ENCODE results near the gene GSG1L.
"Not testable (repeated sequence)": the region's sequence is repeated elsewhere in the genome, so short reads cannot be mapped to it uniquely, and the experiment has no call there.

GSG1L gene

DNA sequence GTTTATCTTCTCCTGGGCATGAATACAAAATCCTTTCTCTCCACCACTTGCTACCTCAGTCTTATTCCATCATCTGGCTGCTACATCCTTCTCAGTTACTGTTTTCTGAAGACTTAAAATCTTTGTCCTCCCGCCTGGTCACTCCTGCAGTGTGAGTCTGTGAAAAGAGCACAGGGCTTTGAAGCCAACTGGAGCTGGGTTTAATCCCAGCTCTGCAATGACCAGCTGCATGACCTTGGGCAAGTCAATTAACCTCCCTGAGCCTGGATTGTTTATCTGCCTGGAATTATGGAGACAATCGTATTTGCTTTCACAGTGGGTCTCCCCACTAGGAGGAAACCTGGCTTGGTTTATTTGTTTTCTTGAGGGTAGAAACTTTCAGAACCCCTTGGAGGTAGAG is 183.2 kb downstream of the GSG1L start:
- DNase-seq, result no peak

DNA sequence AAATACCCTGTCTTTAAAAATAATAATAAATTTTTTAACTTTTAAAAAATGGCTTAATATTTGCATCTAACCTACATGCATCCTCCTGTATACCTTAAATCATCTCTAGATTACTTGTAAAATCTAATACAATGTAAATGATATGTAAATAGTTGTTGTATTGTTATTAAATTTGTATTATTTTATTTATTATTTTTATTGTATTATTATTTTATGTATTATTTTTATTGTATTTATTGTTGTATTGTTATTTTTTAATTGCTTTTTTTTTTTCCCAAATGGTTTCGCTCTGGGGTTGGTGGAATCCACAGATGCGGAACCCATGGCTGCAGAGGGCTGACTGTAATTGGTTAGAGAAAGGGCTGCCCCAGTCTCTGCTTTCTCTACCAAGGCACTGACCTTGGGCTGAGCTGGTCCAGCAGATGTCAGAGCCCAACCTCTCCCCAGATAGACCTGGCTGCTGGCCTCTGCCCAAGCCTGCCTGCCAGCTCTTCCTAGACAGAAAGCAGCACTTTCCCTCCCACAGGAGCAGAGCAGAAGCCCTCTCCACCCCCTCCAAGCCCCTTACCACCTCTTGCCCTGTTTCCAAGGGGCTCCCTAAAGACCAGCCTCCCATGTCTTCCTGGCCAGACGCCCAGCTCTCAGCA is 183.8 kb downstream of the GSG1L start:
- no peak for DNase-seq

DNA sequence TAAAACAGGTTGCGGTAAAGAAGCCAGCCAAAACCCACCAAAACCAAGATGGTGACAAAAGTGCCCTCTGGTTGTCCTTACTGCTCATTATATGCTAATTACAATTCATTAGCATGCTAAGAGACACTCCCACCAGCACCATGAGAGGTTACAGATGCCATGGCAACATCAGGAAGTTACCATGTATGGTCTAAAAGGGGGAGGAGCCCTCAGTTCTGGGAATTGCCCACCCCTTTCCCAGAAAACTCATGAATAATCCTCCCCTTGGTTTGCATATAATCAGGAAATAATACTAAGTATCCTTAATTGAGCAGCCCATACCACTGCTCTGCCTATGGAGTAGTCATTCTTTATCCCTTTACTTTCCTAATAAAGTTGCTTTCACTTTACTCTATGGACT is 190.9 kb downstream of the GSG1L start:
- DNase-seq, result not testable (repeated sequence)

DNA sequence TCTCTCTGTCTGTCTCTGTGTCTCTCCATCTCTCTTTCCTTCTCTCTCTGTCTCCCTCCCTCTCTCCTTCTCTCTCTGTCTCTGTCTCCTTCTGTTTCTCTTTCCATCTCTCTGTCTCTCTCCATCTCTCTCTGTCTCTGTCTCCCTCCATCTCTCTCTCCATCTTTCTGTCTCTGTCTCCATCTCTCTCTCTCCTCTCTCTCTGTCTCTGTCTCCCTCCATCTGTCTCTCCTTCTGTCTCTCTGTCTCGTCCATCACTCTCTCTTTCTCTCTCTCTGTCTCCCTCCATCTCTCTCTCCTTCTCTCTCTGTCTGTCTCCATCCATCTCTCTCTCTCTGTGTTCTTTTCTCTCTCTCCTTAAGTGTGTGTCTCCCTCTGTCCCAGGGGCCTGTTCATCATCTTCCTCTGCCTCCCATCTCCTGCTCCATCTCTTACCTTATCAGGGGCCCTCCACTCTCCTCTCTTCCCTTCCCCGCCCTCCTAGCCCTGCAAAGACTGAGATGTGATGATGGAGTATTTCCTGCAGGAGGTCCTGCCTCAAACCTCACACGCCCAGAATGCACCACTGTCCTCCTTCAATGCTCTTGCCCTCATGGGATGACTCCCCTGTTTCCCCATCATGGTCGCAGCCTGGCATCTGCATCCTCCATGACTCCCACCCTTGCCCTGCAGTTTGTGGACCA is 193.3 kb downstream of the GSG1L start:
- no peak for DNase-seq

DNA sequence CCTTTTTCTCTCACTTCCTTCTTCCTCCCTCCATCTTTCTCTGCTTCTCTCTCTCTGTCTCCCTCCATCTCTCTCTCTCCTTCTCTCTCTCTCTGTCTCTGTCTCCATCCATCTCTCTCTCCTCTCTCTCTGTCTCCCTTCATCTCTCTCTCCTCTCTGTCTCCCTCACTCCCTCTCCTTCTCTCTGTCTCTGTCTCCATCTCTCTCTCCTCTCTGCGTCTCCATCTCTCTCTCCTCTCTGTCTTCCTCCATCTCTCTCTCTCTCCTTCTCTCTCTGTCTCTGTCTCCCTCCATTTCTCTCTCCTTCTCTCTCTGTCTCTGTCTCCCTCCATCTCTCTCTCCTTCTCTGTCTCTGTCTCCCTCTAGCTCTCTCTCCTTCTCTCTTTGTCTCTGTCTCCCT is 194.1 kb downstream of the GSG1L start:
- DNase-seq, result no peak

DNA sequence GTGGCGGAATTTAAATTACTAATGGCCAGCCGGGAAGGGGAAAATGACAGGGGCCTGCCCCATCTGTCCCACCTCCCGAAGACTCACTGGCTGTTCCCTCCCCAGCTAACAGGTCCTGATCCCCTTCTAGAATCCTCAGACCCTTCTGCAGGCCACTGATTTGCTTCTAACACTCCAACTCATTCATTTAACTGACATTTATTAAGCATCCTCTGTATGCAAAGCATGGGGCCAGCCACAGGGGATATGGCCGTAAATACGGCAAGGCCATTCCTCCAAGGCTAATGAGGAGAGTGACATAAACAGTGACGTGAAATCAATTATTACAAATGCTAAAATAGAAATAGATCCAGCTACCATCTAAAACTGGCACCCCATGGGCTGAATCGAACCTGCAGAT is 195.3 kb downstream of the GSG1L start:
- DNase-seq, result no peak

DNA sequence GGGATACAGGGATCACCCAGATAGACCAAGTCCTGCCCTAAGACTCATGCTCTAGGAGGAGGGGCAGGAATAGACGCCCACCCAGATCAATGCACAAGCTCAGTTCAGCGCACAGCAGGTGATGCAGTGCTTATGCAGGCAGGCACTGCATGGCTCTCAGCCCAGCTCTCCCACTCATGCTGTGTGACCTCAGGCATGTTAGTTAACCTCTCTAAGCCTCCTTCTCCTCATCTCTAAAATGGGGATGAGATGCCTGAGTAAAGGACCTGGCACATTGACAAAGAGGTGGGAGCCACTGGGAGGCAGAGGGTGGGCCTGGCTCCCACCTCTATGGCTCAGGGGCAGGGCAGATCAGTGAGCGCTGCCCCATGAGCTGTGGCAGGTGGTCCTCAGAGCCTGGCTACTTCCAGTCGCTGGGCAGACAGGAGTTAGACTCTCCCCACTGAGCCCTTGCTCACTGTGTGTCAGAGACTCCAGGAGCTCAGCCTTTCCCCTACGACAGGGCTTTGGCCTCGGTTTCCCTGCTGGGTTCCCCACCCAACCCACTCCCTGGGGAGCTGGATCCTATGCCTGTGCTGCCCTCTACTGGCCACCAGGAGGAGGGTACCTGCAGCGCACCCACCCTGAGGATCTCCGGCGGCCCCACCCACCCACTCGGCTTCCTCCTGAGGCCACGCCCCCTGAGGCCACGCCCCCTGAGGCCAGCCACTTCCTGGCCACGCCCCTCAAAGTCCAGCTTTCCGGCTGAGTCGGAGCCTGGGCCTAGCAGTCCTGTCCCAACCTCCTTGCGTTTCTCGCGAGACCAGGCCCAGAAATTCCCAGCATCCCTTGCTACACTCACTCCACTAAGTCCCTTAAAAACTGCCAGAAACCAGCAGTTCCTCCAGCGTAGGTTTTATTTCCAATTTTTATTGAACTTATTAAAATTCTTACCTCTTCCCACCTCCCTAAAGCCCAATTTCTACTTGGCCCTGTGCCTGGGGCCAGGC is 196.1 kb downstream of the GSG1L start:
- DNase-seq, result peak; percentile 17 to 47

DNA sequence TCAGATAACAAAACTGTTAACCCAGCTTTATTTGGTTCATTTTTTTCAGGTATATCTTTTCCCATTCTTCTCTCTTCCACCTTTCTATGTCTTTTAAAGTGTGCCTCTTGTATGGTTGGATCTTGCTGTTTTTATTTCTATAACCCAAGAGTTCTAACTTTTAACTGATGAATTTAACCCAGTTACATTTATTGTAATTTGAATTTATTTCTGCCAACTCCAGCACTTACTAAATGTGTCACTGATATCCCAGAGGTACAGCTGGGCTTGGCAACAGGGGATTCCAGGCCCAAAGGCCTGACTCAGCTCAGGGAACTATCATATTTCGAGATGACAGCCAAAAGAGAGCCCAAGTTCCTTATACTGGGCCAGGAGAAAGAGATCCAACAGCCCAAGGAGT is 200.1 kb downstream of the GSG1L start:
- no peak for DNase-seq

DNA sequence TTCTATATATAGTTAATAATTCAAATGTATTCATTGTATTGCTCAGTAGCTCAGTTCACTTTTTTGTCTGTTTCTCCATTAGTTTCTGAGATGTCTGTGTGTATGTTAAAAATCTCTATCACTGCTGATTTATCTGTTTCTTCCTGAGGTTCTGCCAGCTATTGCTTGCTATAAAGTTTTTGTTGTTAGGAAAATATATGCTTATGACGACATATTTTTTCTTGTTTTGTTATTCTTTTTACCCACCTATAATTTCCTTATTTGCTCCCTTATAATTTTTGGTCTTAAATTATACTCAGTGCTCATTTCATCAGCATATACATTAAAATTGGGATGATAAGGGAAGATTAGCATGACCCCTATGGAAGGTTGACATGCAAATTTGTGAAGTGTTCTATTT is 200.6 kb downstream of the GSG1L start:
- no peak for DNase-seq

DNA sequence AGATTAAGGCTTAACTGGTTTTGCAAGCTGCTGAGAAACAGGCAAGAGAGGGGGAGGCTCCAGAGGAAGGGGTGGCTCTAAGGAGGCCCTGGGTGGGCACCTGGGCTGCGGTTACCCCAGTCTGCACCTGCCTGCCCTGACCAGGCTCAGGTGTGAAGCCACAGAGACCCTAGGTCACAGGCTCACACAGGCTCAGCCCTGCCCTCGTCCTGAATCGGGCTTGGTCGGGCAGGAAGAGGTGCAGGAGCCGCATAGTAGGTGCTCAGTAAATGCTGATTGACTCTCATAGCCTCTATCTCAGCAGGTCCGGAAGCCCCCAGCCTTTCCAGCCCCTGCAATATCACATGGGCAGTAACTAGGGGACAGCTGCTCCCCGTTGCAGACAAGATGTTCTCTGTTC is 203.4 kb downstream of the GSG1L start:
- DNase-seq, result no peak

DNA sequence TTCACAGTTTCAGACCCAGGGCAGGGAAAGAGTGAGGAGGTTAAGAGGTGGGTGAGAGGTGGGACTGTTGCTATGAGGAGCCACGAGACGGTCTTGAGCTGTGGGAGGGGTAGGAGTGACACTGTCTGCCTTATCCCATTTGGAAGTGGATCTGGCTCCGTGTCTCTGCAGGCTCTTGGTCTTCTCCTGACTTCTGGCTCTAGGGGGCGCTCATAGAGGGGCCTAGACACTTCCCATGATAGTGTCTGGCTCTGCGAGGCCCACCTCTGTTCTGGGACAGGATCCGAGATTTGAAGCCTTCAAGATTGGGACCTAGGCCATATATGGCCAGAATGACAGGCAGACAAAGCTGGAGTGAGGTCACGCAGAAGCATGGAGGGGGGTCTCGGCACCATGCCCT is 204.5 kb downstream of the GSG1L start:
- DNase-seq, result no peak

DNA sequence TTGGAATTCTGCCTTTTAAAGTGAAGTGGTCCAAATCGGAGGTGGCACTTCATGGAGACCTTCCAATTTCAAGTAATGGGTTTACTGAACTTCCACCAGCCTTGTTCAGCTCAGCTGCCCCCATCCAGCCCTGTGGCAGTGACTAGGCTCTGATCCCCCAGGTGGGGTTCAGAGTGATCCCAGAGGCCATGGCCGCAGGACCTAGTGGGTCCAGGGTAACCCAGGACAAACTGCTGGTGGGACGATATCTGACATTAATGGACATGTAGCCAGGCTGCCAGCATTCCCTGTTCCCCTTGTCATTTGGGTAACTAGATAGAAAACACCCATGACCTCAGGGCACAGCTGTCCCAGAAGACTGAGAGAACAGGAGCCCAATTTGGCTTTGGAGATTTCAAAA is 209.9 kb downstream of the GSG1L start:
- no peak for DNase-seq

DNA sequence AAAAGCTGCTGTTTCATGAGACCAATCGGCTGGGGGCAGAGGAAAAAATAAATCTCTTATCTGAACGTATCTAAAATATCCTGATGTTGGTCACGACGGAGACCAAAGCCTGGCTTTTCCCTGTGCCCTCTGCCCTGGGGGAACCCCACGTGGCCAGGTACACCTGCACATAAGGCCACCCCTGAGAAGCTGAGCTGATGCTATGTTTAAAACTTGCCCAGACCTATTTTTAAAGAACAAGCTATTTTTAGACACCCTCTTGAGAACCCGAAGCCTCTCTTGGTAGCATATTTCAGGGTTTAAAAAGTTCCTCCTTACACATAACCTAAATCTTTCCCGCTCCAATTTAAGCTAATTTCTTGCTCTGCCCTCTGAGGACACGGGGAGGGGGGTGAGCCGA is 210.4 kb downstream of the GSG1L start:
- DNase-seq, result no peak

DNA sequence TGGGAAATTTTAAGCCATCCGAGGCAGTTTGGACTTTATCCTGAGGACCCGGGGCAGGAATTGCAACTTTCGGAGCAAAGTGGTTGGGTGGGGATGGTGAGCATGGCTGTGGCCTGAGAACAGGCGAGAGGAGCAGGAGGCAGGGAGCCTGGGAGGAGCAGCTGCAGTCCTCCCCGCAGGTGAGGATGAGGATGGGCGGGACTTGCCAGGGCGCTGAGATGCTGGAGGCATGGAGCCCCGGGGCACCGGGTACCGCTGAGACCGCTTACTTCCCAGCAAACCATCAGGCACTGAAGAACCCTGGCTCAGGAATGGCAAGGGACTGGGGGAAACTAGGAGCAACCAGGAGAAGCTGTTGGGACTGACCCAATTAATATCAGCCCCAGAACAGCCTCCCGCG is 210.8 kb downstream of the GSG1L start:
- DNase-seq, result no peak

DNA sequence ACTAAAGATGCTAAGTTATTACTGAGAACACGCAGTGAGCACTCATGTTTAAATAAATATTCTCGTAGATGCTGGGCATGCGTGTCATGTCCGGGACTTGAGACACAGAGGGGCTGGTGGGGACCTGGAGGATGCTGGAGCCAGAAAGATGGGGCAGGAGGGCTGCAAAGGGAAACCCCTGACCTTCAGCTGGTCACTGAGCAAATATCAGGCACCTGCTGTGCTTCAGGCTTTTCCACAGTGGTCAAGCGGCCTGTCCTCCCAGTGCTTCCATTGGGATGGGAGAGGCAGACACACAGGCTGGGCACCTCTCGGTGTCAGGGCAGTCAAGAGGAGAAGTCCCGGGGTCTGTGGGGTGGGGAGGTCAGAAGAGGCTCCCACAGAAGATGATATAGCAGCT is 211.4 kb downstream of the GSG1L start:
- no peak for DNase-seq

DNA sequence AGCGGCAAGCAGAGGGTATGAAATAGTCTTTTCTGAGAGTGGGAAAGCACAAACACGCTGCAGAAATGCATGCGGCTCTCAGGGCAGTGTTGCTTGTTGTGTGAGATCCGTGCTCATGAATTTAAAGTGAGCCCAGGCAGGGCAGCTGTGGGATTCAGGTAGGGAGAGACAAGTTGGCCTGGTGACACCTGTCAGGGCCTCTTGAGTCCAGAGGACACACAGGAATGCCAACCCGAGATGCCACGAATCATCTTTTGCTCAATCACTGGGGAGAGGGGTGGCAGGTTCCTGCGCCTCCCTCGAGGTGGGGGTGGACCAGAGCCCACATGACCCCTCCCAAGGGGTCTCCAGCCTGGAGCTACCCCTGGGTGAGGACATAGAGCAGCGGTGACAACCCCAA is 211.9 kb downstream of the GSG1L start:
- no peak for DNase-seq

DNA sequence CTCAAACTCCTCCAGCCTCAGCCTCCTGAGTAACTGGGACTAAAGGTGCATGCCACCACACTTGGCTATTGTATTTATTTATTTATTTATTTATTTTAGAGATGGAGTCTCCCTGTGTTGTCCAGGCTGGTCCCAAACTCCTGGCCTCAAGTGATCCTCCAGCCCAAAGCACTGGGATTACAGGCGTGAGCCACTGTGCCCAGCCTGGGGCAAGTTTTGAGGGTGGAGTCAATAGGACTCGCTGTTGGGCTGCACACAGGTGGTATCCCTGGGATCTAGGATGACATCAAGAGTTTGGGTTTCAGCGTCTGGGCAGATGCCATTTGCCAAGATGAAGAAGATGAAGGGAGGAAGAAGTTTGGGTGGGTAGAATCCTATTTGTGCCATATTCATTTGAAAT is 213.9 kb downstream of the GSG1L start:
- no peak for DNase-seq

DNA sequence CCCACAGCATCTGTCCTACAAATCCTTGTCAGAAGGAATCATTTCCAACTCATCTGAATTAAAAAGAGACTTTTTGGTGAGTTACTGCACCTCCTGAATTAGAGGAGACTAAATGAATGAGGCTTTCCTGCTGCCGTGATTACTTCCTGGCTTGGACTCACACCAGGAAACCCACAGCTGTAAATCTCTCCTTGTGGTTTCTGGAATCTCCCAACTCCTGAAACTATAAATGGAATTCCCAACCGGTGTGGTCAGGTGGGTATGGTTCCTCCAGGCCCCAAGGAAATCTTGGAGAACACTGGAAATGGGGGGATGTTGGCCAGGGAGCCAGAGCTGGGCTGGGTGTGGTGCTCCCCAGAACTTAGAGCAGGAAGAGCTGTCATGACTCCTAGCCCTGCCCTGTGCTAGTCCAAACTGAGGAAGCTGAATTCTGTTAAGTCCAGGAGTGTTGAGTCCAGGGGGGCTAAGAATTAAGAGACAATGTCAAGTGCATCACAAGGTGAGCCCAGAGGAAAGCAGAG is 216.4 kb downstream of the GSG1L start:
- no peak for DNase-seq

DNA sequence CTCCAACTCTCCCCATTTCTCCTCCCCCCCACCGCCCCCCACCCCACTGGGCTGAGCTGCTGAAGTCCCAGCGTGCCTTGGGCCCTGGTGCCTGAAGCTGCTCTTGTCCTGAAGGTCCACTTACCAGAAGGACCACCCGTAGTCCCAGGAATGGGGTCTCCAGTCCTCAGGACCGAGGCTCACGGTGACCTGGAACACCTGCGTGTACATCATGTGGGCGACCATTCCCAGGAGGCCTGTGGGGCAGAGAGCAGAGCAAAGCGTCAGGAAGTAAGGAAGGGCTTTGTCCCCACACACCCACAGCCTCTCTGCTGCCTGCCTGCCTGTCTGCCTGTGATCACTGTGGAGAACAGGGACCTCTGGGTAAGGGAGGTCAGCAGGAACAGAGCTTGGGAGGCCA is 218.7 kb downstream of the GSG1L start:
- no peak for DNase-seq

DNA sequence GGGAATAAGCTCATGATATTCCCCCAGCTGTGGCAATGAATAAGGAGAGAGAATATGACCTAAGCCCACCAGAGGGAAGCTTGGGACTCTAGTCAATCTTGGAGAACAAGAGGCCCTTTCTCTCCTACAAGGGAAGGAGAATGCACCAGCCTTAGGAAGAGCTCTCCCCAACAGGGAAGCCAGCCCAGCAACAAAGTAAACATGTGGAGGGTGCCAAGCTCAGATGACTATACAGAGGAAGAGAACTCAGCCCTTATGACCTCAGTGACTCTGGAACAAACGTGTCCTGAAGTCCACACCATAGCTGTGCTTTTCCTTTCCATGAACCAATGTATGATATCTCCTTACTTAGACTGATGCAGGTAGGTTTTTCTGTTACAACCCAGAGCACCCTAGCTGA is 219.7 kb downstream of the GSG1L start:
- no peak for DNase-seq

DNA sequence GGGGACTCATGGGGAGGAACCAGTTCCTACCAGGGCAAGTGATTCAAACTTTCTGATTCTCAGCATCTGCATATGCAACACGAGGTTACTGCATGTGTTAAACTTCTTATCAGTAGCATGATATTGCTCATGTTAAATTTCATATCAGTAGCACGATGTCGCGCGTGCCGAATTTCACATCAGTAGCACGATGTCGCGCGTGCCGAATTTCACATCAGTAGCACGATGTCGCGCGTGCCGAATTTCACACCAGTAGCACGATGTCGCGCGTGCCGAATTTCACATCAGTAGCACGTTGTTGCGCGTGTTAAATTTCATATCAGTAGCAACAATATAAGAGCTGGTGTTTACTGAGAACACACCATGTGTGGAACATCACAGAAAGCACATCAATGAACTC is 221.6 kb downstream of the GSG1L start:
- DNase-seq, result no peak

DNA sequence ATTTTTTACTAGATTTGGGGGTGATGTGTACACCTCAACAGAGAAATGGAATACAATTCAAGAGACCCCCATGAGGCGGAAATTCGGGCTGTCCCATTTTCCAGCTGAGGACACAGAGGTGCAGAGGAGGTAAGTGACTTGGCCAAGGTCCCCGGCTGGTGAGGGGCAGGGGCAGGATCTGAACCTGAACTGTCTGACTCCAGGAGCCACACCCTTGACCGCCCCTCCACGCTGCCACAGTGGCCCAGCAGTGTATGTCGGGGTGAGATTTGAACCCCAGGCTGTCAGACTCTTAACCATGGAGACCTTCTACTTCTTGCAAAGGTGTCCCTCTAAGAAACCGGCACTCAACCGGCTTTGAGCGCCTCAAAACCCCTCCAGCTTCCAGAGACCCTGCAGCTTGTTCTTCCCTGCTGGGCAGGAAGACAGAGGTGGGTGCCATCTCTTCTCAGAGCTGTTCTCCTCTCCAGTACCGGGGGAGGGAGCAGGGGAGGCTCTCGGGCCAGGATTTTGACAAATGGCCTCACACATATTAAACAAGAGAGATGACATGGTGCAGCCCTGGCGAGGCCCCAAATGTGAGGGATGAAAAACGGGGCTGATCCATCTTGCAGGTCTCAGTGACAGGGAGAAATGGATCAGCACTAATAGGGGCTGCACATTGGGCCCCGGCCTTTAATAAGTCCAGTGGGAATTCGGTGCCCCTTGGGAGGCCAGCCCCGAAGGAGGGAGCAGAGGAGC is 222.3 kb downstream of the GSG1L start:
- no peak for DNase-seq
